ENCODE data around the gene TWSG1.
"Not testable (repeated sequence)": the region's sequence is repeated elsewhere in the genome, so short reads cannot be mapped to it uniquely, and the experiment has no call there.

TWSG1 gene

GRCh38 chr18:9419956-9420631 is 85.5 kb downstream of the TWSG1 start:
- peak; percentile 65 for DNase-seq (ENCODE audit: low read depth)

DNA sequence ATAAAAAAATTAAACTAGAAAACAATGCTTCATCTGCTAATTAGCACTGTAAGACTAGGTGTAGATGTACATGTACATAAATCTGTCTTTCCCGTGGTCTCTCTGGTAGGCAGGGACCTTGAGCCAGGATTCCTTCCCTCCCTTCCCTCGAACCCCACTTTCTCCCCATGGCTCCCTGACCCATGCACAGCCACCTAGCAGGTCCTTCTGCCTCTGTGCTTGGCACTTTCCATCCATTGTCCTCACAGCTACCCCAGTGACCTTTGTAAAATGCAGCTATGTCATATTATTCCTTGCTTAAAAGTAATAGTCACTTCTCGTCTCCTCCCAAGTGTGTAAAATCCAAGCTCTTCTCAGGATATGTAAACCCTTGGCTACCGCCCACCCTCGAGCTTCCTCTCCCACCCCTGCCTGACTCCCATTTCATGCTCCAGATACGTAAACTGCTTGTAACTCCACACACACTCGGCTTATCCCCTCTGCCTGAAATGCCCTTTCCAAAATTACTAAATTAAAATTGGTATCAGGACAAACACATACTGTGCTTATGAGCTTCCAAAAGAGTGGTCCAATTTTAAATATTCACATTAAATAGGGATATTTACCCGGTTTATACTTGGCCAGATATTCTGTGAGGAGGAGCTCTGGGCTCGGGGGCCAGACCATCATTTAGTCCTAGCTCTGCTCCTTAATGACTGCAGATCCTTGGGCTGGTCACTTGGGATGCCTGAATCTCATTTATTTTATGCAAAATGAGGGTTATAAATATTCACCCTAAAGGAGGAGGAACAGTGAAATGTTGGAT is 86.7 kb downstream of the TWSG1 start:
- no peak for DNase-seq (ENCODE audit: low read depth)
- no peak for TF ChIP-seq CTCF (conservative IDR thresholded peaks at IDR 0.05; ENCODE audit: low read depth, low read length)
- H3K4me3 ChIP-seq (ENCODE audit: low read depth, low read length) = no peak overlapping the region

More at GRCh38 chr18:9419956-9420631, 85.5 kb downstream of the TWSG1 start:
- TF ChIP-seq CTCF (conservative IDR thresholded peaks at IDR 0.05; ENCODE audit: low read depth, low read length) = no peak
- H3K4me3 ChIP-seq (ENCODE audit: low read depth, low read length) = no peak overlapping the region

DNA sequence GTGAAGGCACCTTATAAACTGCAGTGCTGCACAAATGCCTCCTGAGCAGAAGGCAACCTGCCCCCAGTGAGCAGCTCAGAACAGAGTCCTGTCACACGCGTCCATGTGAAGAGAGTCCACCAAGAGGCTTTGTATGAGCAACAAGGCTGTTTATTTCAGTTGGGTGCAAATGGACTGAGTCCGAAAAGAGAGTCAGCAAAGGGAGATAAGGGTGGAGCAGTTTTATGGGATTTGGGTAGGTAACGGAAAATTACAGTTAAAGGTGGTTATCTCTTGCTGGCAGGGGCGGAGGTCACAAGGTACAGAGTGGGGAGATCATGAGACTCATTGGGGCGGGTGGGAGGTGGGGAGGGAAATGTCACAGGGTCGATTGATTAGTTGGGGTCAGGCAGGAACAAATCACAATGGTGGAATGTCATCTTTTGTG is 87.3 kb downstream of the TWSG1 start:
- no peak for DNase-seq (ENCODE audit: low read depth)
- no peak overlapping the region for H3K4me3 ChIP-seq (ENCODE audit: low read depth, low read length)
- TF ChIP-seq CTCF (conservative IDR thresholded peaks at IDR 0.05; ENCODE audit: low read depth, low read length) = no peak

GRCh38 chr18:9422816-9423519 is 88.4 kb downstream of the TWSG1 start:
- no peak for TF ChIP-seq CTCF (conservative IDR thresholded peaks at IDR 0.05; ENCODE audit: low read depth, low read length)
- no peak for DNase-seq (ENCODE audit: low read depth)
- no peak overlapping the region for H3K4me3 ChIP-seq (ENCODE audit: low read depth, low read length)

GRCh38 chr18:9423648-9424047 is 89.1 kb downstream of the TWSG1 start:
- not testable (repeated sequence) for DNase-seq (ENCODE audit: low read depth); H3K4me3 ChIP-seq (ENCODE audit: low read depth, low read length)

DNA sequence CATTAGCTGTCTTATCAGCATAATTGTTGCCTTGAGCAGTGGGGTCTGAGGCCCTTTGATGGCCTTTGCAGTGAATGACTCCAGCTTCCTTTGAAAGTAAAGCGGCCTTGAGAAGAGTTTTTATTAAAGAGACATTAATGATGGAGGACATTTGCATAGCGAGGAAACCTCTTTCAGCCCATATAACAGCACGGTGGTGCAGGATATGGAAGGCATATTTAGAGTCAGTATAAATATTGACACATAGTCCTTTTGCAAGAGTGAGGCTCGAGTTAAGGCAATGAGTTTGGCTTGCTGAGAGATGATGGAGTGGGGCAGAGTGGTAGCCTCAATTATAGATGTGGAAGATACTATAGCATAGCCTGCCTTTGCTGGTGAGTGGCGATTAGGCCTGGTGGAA is 89.7 kb downstream of the TWSG1 start:
- DNase-seq (ENCODE audit: low read depth); H3K4me3 ChIP-seq (ENCODE audit: low read depth, low read length): not testable (repeated sequence)

DNA sequence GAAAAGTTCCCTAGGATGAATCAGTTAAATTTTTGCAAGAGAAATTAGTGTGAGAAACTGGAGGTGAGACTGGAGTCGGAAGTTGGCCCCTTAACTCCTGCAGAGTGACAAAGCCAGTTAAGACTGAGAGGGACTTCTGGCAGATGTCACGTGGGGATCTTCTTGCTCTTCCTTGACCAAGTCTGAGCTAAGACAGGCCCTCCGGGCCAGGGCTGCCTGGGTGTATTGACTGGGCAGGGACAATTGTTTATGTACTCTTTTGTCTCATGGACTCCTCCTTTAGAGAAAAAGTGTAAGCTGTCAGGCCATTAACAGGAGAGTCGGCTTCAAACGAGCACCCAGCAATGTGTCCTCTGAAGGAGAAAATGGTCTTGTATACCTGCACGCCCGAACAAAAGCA is 92.2 kb downstream of the TWSG1 start:
- H3K4me3 ChIP-seq (ENCODE audit: low read depth, low read length) = no peak overlapping the region
- no peak for DNase-seq (ENCODE audit: low read depth)
- TF ChIP-seq CTCF (conservative IDR thresholded peaks at IDR 0.05; ENCODE audit: low read depth, low read length) = no peak
